Fibroblast of skin of right biceps (primary cell): ENCODE data around the gene POLR2L.

Experiments
- DNase-seq: peaks from one replicate; pipeline ENCODE4 v3.0.0-alpha.2; 2013

POLR2L gene

DNA sequence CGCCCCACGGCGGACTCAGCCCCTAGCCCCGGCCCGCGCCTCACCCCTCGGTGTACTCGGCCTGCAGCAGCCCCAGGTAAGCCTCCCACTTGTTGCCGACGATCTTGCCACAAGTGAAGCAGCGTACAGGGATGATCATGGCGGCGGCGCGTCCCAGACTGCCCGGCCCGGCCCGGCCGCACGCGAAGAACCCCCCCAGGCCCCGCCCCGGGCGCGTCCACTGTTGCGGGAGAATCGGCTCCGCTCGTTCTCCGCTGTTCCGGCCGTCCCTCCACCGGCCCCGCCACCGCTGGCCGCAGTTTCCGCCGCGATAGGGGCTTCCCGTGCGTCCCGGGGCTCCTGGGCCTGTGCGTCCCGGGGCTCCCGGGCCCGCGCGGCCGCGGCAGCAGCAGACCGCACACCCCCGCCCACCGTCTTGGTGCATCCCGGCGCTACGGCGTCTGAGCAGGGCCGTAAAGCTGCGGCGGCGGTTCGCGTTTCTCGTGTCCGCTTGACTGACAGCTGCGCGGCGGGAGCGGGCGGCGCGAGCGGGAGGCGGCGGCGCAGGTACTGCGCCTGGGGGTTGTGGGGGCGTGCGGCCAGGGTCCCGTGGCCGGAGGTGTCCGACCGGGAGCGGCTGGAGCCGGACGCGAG lies at the start of gene POLR2L, which contains the start of gene TSPAN4:
TSS of gene POLR2L (minus strand) at position 160 of the 633 bp plus-strand sequence. CDS start at position 139, 21 bp downstream.
TSS of gene TSPAN4 (plus strand) at position 483 of the 633 bp plus-strand sequence. CDS start 7,453 bp downstream, outside the sequence.
- DNase-seq = peak; percentile 90

DNA sequence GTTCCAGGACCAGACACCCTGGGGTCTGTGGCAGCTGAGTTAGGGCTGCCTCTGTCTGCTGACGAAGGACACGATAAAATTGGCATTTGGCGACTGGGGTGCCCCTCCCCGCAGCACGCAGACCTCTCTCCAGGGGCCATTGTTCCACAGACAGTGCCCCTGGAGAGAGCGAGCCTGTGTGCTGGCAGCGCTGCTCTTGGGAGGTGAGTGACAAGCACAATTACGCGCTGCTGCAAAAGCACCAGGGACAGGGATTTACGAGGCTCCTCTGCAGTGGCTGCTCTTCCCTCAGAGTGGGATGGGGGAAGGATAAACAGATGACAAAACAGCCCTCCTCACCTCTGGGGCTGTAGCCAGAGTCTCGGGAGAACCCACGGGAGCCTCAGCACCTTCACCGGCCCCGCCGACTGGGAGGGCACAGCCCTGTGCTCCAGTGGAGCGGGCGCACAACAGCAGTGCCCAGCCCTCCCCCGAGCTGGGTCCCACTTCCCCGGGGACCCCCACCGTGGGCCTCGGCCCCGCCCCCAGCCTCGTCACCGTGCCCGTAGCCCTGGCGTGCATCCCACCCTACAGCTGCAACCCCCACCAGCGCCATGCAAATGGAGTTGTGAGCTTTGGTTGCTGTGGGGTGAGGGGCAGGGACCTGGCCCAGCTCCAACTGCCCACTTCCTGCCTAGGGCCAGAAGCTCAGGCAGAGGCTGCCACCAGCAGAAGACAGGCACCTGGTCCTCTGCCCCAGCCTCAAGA lies 48.6 kb upstream of the POLR2L start:
- no peak for DNase-seq

DNA sequence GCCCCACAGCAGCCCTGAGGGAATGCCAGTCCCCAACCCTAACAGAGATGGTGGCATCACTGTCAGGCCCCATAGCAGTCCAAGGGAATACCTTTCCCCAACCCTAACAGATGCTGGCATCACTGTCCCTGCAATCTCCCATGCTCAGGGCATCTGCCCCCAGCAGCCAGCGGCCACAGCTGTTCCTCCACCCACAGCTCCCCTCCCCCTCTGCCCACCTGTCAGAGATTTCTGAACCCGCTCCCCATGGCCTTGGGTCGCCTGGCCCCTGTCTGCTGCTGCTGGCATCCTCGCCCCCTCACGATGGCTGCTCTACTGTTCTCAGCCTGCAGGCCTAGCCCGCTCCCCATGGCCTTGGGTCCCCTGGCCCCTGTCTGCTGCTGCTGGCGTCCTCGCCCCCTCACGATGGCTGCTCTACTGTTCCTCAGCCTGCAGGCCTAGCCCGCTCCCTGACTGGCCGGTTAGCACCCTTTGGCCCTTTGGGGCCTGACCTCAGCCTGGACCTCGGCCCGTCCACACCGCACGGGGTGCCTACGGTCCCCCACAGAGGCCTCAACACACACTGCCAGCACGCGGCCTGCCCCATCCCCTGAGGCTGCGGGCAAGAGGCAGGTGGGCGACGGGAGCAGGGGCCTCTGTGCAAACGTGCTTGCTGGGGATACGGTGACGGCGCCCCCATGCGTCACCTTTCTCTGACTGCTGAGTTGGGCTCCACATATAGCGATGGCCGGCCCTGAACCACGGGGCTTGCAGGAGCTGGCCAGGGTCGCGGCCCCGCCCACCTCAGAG lies 47.6 kb upstream of the POLR2L start:
- DNase-seq = no peak

DNA sequence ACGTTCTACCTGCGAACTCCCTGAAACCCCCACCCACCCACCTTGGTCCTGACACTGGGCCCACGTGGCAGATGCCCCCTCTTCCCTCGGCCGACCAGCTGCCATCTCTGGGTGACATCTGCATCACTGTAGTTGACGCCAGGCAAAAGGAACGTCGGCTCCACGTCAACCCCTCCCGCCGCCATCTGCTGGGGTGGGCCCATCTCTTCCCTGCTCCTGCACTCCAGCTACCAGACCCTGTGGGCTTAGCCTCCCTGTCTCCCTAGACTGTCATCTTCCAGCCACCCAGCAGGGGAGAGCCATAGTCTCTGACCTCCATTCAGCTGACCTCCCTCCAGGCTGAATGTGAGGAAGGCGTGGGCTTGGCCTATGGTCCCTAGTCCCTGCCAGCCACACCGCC lies 46.9 kb upstream of the POLR2L start:
- no peak for DNase-seq

DNA sequence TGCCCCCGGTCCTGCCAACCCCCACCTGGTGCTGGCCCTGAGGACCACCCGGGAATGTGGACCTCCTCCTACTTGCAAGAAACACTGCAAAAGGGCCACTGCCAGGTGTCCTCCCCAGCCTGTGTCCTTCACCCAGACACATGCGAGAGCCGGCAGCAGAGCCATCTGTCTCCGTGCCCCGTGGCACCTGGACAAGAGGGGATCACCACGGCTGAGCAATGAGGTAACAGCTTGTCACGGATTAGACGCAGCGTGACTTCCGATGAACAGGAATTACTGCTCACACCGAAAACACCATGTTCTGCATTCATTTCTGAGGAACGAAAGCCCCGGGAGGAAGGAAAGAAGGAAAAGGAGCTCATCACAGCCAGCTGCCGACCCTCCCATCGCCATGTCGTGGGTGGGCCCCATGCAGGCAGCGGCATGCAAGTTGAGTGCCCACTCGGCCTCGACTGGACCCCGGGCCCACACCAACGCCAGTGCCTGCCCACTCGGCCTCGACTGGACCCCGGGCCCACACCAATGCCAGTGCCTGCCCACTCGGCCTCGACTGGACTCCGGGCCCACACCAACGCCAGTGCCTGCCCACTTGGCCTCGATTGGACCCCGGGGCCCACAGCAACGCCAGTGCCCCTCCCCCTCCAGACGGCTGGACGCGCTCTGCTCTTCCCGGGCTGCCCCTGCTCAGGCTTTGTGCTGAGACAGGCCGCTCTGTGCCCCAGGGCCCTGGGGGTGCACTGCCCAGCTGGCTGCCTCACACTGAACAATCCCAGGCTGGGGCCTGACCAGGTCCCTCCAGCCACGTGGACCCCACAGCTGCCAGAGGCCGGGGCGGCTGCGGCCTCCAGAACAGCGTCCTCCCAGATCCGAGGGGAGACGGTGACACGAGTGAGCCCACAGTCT lies 46.2 kb upstream of the POLR2L start:
- DNase-seq = no peak

DNA sequence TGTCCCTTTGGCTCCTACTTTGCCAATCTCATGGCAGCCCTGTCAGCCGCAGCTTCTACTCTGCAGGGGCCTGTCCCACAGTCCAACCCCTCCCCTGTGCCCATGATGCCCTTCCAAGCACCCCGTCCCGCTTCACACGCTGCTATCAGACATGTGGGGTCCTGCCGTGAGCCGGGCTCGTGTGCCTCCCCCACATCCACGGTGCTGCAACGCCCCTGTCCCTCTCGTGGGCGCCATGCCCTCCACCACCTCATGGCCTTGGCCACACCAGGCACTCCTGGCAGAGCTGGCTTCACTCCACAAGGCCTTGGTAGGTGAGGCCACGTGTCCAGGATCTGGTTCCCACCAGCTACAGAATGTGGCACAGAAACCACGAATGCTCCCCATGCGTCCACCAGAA lies 45.3 kb upstream of the POLR2L start:
- DNase-seq = no peak

DNA sequence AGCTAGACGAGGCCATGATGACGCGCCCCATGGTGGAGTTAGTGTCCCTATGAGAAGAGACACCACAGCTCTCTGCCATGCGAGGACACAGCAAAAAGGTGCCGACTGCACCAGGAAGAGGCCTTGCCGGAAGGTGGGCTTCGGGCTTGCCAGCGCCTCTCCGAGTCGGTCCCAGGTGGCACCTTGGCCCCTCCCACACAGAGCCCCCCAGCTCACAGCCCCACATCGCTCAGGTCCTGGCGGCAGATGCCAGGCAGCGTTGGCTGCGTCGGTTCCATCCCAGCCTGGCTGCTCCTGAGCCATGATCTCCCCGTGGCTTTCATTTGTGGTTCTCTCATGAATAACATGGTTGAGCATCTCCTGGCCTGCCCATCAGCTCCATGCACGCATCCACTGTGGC lies 44.2 kb upstream of the POLR2L start:
- DNase-seq = no peak

DNA sequence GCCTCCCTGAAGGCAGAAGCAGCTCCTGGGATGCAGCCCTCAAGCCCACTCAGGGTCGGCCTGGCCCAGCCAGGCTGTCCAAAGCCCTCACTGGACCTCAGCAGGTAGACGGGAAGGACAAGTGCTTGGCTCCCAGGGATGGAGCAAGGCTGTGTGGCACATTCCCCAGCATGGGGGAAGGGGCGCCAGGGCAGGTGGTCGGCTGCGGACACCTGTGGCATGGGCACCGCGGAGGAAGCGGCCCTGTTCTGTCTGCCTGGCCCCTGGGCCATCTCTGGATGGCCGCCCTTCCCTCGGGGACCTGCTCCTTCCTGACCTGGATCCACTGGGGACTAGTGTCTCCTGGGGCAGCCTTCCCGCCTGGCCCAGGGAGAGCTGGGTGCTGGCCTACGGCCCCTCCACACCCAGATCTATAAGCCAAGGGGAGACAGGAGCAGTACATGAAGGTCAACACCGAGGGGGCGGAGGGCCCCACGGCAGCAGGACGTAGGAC lies 42.3 kb upstream of the POLR2L start:
- DNase-seq = no peak

DNA sequence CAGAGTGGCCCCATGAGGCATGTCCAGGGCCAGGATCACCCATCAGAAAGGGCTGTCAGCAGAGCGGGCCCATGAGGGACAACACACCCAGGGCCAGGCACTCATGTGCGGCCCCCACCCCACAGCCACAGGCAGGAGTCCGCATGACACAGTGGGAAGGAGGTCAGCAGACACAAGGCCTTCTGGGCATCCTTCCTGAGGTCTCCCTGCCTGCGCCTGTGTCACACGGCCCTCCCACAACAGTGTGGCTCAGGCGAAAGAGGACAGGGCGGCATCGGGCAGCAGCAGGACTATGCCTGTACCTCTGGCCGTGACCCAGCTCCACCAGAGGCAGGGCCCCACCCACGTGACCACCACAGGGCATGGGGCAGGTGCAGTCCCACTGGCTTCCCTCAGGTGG lies 41.2 kb upstream of the POLR2L start:
- DNase-seq = no peak

DNA sequence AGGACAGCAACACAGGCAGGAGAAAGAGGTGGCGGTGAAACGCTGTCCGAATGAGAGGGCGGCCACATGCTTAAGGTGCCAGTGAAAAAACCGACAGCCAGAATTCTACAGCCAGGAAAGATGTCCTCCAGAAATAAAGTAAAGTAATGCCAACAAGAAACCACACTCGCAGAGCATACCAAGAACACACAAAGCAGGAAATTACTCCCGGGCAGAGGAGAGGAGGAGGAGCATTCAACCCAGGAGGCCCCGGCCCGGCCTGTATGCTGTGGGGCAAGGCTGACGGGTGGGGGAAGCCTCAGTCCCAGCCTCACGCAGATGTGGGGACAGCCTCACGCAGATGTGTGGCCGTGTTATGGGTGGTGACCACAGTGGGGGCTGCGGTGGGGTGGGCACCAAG lies 40.3 kb upstream of the POLR2L start:
- peak; percentile 36 for DNase-seq

DNA sequence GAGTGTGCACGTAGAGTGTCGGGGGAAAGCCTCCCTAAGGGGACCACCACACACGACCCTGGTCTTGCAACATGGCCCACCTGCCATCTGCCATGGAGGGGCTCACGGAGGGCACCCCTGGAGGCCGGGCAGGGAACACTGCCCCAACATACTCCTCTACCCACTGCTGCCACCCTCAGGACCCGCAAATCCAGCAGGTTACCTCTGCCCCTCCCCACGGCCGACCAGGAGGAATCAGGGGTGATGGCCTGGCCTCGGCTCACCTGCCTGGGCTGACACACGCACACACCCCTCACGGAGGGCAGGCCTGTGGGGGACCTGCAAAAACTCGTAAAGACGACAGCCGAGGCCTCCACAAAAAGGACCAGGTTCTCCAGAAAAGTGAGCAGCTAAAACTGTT lies 38.1 kb upstream of the POLR2L start:
- DNase-seq = no peak

DNA sequence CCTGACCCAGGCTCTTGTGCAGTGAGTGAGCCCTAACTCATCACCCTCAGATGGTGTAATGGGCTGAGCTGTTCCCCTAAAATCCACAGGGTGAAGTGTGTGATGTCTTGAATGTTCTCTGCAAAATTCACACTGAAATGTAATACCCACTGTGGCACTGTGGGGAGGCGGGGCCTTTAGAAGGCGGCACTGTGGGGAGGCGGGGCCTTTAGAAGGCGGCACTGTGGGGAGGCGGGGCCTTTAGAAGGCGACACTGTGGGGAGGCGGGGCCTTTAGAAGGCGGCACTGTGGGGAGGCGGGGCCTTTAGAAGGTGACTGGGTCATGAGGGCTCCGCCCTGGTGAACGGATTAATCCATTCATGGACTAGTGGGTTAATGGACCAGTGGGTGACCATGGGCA lies 35.2 kb upstream of the POLR2L start:
- DNase-seq = no peak

DNA sequence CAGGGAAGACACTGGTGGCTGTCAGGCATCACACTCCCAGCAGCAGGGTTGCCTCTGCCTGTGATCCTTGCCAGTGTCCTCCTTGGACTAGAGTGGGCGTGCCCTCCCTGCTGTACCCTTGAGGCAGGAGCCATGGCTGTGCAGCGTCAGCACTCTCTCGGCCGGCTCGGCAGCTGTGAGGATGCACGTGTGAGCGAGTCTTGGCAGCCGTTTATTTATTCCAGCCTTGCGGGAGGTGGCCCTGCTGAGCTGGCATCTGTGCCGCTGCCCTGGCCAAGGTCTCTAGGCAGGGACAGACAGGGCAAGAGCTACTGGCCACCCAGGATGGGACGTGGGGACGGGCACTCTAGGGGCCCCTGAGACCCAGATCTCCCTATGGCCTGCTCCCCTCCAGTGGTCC lies 34.2 kb upstream of the POLR2L start:
- DNase-seq = no peak

DNA sequence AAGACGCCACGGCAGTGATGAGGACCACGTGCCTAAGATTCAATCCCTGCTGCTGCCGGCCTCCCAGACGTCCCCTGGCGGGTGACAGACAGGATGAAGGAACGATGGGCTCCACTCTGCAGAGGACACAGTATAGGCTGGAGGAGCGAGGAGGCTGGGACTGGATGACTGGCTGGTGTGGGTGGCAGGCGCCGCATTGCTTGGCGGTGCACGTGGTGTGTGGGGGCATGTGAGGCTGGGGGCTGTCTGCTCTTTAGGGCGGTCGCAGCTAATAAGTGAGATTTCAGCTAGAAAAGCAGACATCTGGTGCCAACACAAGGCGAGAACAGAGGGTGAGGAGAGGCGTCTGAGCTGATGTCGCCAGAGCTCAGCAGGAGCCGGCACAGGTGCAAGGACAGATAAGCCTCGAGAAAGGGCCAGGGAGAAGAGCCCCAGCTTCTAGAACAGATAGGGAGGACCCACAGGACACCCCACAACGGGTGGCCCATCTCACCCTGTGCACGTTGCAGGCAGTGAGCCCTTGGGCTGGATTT lies 33.5 kb upstream of the POLR2L start:
- no peak for DNase-seq

DNA sequence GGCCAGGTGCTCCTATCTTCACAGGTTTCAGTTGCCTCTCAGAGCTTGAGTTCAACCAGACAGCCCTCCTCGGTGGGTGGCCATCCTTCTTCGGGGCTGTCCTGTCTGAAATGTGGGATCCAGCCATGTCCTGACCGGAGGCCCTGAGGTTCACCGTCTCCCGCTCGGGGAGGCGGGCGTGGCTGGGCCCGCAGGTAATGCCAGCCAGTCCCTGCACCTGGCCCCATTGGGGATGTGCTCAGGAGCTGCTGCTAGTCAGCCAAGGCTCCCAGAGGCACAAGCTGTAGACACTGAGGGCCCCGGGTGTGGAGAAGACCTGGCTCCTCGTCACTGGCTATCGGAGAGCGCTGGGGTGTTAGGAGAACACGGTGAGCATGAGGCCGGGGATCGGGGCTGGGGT lies 32.9 kb upstream of the POLR2L start:
- DNase-seq = no peak

DNA sequence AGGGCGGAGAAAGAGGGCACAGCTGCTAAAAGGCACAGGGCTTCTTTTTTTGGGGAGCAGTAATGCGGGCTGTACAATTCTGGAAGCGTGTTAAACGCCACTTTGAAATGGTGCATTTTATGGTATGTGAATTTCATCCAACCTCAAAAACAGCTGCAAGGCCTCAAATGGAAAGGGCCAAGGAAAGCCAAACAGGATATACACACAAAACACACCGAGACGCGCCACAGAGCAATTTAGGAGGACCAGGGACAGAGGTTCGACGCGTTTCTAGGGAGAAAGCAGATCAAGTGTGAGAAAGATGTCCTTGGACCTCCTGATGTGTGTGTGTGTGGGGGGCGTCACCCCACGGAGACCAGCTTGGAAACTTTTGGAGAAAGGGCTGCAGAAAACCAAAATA lies 31.4 kb upstream of the POLR2L start:
- no peak for DNase-seq

DNA sequence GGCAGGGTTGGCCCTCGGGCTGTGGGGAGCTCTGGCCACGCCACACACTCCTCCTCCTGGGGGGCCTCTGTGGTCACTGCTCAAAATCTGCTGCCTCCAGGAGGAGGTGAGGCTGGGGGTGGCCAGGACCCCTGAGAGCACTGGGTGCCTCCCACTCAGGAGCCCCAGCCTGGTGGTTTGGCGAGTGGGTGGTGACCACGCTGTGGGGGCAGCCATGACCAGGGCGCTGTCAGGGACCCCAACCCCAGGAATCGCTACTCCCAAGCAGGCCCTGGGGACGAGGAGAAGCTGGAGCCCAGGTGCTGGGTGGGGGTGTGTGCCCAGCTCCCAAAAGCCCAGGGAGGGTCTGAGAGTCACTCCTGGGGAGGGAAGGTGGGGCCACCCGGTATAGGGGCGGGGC lies 30.5 kb upstream of the POLR2L start:
- no peak for DNase-seq

DNA sequence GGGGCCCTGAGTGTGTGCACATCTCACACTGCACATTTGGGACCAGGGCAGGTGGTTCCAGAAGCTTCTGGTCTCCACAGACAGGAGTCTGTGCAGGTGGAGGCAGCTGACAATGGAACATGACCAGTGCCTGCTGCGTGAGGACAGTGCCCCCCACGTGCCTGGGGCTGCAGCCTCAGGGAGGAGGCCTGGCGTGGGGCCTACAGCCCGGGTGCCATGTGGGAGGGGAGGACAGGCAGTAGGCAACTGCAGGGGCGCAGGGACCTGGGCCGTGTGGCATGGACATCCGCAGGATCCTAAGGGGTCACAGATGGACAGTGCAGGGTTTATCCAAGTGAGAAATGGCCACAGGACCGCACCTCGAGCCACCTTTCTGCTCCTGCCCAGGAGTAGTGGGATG lies 29.1 kb upstream of the POLR2L start:
- DNase-seq = no peak

DNA sequence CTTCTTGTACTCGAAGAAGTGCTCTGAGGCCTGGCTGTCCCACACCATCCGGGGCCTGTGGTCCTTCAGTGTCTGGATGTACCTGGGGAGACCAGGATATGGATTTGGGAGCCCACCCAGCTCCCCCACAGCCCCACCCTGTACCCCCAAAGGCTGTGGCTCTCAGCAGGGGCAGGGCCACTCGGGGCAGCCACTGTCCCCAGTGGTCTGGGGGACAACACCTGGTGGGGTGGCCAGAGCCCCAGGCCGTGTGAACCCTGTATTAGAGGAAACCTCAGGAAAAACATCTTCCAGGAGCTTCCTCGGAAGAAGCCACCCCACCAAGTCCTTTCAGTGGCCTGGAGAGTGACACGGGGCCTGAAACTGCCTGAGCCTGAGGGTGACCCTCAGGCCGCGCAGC lies 28.1 kb upstream of the POLR2L start:
- no peak for DNase-seq

DNA sequence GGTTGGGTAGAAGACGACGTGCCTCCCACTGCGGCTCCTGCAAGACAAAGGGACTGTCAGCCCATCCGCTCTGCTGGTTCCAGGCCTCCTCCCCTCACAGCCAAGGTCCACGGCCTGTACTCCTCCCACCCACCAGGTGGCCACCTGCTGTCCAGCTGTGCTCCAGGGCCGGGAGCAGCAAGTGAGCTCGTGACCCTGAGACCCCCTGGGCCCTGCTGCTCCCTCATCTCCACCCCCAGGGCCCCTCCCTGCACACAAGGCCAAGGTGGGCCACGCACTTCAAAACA lies 27.7 kb upstream of the POLR2L start:
- no peak for DNase-seq

DNA sequence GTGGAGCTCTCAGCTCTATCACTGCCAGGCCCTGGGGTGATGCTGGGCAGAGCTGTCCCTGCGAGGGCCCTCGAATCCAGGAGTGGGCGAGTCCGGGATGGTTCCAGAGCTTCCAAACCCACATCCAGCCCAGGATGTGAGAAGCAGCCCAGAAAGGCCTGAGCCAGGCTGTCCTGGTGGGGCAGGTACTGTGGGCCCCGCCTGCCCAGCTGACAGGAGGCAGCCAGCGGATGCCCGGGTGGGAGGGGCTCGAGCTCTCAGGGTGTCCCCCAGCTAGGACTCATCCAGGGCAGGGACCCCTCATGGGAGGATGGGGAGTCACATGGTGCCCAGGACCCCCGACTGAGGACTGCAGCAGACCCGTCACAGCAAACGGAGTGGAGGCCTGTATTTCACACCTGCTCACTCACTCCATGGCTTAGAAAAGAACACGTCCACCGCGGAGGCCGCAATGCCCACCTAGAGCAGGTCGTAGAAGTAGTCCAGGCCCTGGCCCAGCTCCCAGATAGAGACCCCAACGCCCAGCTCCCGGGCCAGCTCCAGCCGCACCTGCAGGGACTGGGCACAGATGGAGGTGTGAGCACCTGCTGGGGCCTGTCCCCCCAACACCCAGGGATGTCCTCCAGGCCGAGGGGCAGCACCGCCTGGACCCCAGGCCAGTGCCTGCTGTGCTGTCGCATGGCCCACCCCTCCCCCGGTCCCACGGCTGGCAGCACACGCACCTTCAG lies 27.2 kb upstream of the POLR2L start:
- DNase-seq = no peak

DNA sequence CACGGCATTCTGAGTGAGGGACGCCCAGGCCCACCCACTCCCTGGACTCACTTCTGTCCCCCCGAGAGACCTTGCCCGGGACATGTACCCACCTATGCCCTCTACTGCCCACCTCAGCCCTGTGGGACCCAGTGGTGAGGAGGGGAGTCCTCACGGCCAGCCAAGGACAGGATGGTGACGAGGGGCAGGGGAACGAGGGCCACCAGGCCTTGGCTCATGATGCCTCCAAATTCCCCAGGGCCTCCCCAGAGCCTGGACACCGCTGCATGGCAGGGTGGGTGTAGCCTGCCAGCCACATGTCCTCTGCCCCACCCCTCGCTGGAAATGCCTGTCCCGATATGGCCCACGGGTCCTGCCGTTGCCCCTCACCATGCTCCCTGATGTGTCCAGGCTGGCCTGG lies 26.5 kb upstream of the POLR2L start:
- DNase-seq = no peak
